ENCODE data around the gene NCSTN. TPM values are rescaled to one million over a fixed set of nuclear protein-coding genes. Genes with fewer than 3 reads are reported as not detected.

The NCSTN gene
- total and polyA plus RNA-seq, 2 of the 13 experiments (the other 11 are each of a cell fraction or from before 2014, with no cell fraction given): 44.2 to 247 TPM

GRCh38 chr1:160342953-160343869, at the start of gene NCSTN, which contains the start of gene COPA (continued):
- TF ChIP-seq CAMTA2 (CRISPR knock-in tag; IDR thresholded peaks at IDR 0.05; ENCODE audit: borderline replicate concordance) (peak; percentile 70; the same call in 1 of the 2 replicates), ELF4 (CRISPR knock-in tag; IDR thresholded peaks at IDR 0.05; ENCODE audit: borderline replicate concordance) (peak; percentile 95), ZFP1 (CRISPR knock-in tag; IDR thresholded peaks at IDR 0.05) (no peak), TRIM24 (CRISPR knock-in tag; IDR thresholded peaks at IDR 0.05) (no peak), KDM6A (CRISPR knock-in tag; IDR thresholded peaks at IDR 0.05; ENCODE audit: low read depth) (no peak), ZNF44 (CRISPR knock-in tag; IDR thresholded peaks at IDR 0.05) (peak; percentile 90; the same call in 1 of the 2 replicates), ZNF256 (CRISPR knock-in tag; conservative IDR thresholded peaks at IDR 0.05) (no peak), PITX1 (CRISPR knock-in tag; IDR thresholded peaks at IDR 0.05) (peak; percentile 83), ZBTB21 (CRISPR knock-in tag; IDR thresholded peaks at IDR 0.05) (peak; percentile 90), CREB1 (IDR thresholded peaks at IDR 0.05) (peak; percentile 82), CREB1 (CRISPR knock-in tag; IDR thresholded peaks at IDR 0.05) (peak; percentile 90), U2AF1 (optimal IDR thresholded peaks at IDR 0.05; ENCODE audit: low read depth, low read length) (peak; percentile 90), MTF1 (CRISPR knock-in tag; IDR thresholded peaks at IDR 0.05) (no peak), CEBPG (CRISPR knock-in tag; IDR thresholded peaks at IDR 0.05) (peak; percentile 37), FOSL1 (CRISPR knock-in tag; IDR thresholded peaks at IDR 0.05; ENCODE audit: borderline replicate concordance) (no peak), ZMYM4 (CRISPR knock-in tag; IDR thresholded peaks at IDR 0.05) (peak; percentile 78), ZBTB3 (CRISPR knock-in tag; IDR thresholded peaks at IDR 0.05; ENCODE audit: borderline replicate concordance, low read depth) (no peak), ZNF703 (CRISPR knock-in tag; IDR thresholded peaks at IDR 0.05; ENCODE audit: borderline replicate concordance) (no peak), SSRP1 (CRISPR knock-in tag; IDR thresholded peaks at IDR 0.05) (0 out of 2 replicates have a peak, but pooled peaks have one; percentile 34), YEATS4 (CRISPR knock-in tag; IDR thresholded peaks at IDR 0.05; ENCODE audit: borderline replicate concordance) (peak; percentile 100), NCOA1 (CRISPR knock-in tag; IDR thresholded peaks at IDR 0.05) (0 out of 2 replicates have a peak, but pooled peaks have one; percentile 46), GRHL1 (CRISPR knock-in tag; conservative IDR thresholded peaks at IDR 0.05) (no peak), FOXC1 (CRISPR knock-in tag; IDR thresholded peaks at IDR 0.05; ENCODE audit: borderline replicate concordance) (peak; percentile 81; the same call in 1 of the 2 replicates), SOX13 (IDR thresholded peaks at IDR 0.05) (peak; percentile 40; the same call in 1 of the 2 replicates), SOX13 (CRISPR knock-in tag; conservative IDR thresholded peaks at IDR 0.05 in 1 of 2, IDR thresholded peaks at IDR 0.05 in 1 of 2) (peak in 1 of 2 experiments; percentile 40; a peak in 1 of 4 replicates)
- TF ChIP-seq, protein P1, sequence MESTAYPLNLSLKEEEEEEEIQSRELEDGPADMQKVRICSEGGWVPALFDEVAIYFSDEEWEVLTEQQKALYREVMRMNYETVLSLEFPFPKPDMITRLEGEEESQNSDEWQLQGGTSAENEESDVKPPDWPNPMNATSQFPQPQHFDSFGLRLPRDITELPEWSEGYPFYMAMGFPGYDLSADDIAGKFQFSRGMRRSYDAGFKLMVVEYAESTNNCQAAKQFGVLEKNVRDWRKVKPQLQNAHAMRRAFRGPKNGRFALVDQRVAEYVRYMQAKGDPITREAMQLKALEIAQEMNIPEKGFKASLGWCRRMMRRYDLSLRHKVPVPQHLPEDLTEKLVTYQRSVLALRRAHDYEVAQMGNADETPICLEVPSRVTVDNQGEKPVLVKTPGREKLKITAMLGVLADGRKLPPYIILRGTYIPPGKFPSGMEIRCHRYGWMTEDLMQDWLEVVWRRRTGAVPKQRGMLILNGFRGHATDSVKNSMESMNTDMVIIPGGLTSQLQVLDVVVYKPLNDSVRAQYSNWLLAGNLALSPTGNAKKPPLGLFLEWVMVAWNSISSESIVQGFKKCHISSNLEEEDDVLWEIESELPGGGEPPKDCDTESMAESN (CRISPR knock-in tag; conservative IDR thresholded peaks at IDR 0.05): peak; percentile 40
- TF ChIP-seq, protein P2, sequence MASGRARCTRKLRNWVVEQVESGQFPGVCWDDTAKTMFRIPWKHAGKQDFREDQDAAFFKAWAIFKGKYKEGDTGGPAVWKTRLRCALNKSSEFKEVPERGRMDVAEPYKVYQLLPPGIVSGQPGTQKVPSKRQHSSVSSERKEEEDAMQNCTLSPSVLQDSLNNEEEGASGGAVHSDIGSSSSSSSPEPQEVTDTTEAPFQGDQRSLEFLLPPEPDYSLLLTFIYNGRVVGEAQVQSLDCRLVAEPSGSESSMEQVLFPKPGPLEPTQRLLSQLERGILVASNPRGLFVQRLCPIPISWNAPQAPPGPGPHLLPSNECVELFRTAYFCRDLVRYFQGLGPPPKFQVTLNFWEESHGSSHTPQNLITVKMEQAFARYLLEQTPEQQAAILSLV (CRISPR knock-in tag; IDR thresholded peaks at IDR 0.05; ENCODE audit: borderline replicate concordance): peak; percentile 81; the same call in 1 of the 2 replicates

Measured in HepG2 (cell line).